Measurements from ENCODE around the gene KCTD20. TPM values are rescaled to one million over a fixed set of nuclear protein-coding genes. Genes with fewer than 3 reads are reported as not detected.

The KCTD20 gene
- total RNA-seq, 2 experiments from 2014 or later: 73.6 to 84.6 TPM

DNA sequence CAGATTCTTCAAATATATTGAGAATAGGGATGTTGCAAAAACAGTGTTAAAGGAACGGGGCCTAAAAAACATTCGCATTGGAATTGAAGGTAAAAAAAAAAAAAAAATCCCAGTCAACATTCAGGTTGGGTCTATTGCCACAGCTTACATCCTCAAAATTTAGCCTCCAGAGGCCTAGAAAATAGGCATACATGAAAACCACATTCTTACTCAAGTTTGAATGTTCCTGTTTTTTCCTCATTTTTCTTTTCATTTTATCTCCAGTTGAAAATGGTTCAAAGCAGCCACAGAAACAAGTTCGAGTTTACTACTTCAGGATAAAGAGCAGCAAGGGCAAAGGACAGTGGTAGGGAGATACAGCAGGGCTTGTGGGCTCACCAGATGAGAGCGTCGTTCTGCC, 41.9 kb downstream of the KCTD20 start:
- peaks cover 95% of the 10 kb centered on the region for H3K36me3 ChIP-seq (ENCODE audit: insufficient read depth, low read length)
- DNase-seq (ENCODE audit: low spot score): no peak
- no peak overlapping the region for H3K27ac ChIP-seq (ENCODE audit: low read depth, low read length, poor library complexity, severe bottlenecking)
- no peaks in the 10 kb centered on the region for H4K20me1 ChIP-seq (ENCODE audit: insufficient read depth, low read length)
- no peak overlapping the region for H2AFZ ChIP-seq (ENCODE audit: low read length)
- no peak overlapping the region for H3K4me2 ChIP-seq (ENCODE audit: low read length)
- H3K9me3 ChIP-seq (ENCODE audit: low read length): no peaks in the 10 kb centered on the region
- POLR2A ChIA-PET: interaction anchor here (0.6 kb wide), 1 partner anchor 37 kb away, joined by 3 read pairs; no protein-coding TSS in a partner anchor
- intact Hi-C loops (cut with micrococcal nuclease; ENCODE audit: unreplicated experiment): no loop called here
- no peaks in the 10 kb centered on the region for H3K9me2 ChIP-seq (ENCODE audit: insufficient read depth, low read length)
- BruUV-seq (replicated peaks): no TSS peak
- no peak overlapping the region for H3K4me3 ChIP-seq (ENCODE audit: low read depth, low read length, poor library complexity, severe bottlenecking)
- no peaks in the 10 kb centered on the region for H3K79me2 ChIP-seq (ENCODE audit: insufficient read depth, low read depth, low read length)
- no peak for TF ChIP-seq EZH2phosphoT487 (IDR thresholded peaks at IDR 0.05; ENCODE audit: borderline replicate concordance, low read depth, low read length)
- TF ChIP-seq, protein P1, sequence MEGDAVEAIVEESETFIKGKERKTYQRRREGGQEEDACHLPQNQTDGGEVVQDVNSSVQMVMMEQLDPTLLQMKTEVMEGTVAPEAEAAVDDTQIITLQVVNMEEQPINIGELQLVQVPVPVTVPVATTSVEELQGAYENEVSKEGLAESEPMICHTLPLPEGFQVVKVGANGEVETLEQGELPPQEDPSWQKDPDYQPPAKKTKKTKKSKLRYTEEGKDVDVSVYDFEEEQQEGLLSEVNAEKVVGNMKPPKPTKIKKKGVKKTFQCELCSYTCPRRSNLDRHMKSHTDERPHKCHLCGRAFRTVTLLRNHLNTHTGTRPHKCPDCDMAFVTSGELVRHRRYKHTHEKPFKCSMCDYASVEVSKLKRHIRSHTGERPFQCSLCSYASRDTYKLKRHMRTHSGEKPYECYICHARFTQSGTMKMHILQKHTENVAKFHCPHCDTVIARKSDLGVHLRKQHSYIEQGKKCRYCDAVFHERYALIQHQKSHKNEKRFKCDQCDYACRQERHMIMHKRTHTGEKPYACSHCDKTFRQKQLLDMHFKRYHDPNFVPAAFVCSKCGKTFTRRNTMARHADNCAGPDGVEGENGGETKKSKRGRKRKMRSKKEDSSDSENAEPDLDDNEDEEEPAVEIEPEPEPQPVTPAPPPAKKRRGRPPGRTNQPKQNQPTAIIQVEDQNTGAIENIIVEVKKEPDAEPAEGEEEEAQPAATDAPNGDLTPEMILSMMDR (conservative IDR thresholded peaks at IDR 0.05; ENCODE audit: low read length): no peak
- H3K4me1 ChIP-seq (ENCODE audit: insufficient read depth, low read length, poor library complexity, severe bottlenecking): no peaks in the 10 kb centered on the region
- CTCF ChIA-PET (ENCODE audit: unreplicated experiment): no interaction called here

DNA sequence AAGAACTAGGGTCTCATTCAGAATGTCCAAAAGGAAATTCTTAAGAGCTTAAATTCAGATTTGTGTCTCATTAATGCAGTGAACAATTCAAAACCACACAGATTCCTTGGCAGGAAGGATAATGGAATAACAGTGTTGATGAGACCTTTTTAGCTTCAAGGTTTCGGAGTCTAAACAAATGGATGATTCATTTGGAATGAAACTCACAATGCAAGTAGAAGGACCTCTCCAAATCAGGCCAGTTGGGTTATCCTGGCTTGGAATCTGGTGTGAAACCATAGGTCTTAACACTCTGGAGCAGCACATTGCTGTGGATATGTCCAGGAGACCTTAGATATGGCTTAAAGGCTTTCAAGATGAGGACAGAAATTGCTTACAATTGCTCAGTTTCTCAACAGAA, 44.9 kb downstream of the KCTD20 start:
- Histone ChIP-seq H3K4me3 (ENCODE audit: low read depth, low read length, poor library complexity, severe bottlenecking) (no peak overlapping the region), H3K36me3 (ENCODE audit: insufficient read depth, low read length) (peaks cover 86% of the 10 kb centered on the region), H3K9me2 (ENCODE audit: insufficient read depth, low read length) (no peaks in the 10 kb centered on the region), H3K79me2 (ENCODE audit: insufficient read depth, low read depth, low read length) (no peaks in the 10 kb centered on the region), H3K4me1 (ENCODE audit: insufficient read depth, low read length, poor library complexity, severe bottlenecking) (no peaks in the 10 kb centered on the region), H3K4me2 (ENCODE audit: low read length) (no peak overlapping the region), H3K9me3 (ENCODE audit: low read length) (no peaks in the 10 kb centered on the region), H4K20me1 (ENCODE audit: insufficient read depth, low read length) (no peaks in the 10 kb centered on the region), H2AFZ (ENCODE audit: low read length) (no peak overlapping the region), H3K27ac (ENCODE audit: low read depth, low read length, poor library complexity, severe bottlenecking) (no peak overlapping the region)
- no peak for DNase-seq (ENCODE audit: low spot score)
- TF ChIP-seq, protein P1 (conservative IDR thresholded peaks at IDR 0.05; ENCODE audit: low read length): no peak
- TF ChIP-seq EZH2phosphoT487 (IDR thresholded peaks at IDR 0.05; ENCODE audit: borderline replicate concordance, low read depth, low read length): no peak
- intact Hi-C loops (cut with micrococcal nuclease; ENCODE audit: unreplicated experiment): no loop called here
- ChIA-PET POLR2A (interaction anchor here (0.9 to 1.7 kb wide), 5 partner anchors 9 to 65 kb away, joined by 3 read pairs; no protein-coding TSS in a partner anchor), CTCF (ENCODE audit: unreplicated experiment) (no interaction called here)
- no TSS peak for BruUV-seq (replicated peaks)

DNA sequence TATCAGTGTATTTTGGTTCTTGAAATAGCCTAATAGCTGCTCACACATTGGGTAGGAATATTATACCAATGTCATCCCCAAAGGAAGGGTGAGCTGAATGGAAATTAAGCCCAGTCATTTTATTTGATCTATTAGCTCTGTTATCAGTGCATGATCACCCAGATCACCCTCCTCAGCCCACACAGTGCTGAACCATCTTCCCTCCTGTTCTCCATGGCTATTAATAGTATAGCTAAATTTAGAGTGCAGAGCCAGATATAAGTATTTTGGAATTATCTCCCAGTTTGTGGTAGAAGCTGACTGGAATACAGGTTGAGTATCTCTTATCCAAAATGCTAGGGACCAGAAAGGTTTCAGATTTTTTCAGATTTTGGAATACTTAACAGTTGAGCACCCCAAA, 45.4 kb downstream of the KCTD20 start:
- H2AFZ ChIP-seq (ENCODE audit: low read length): no peak overlapping the region
- H3K9me3 ChIP-seq (ENCODE audit: low read length): no peaks in the 10 kb centered on the region
- no peak for DNase-seq (ENCODE audit: low spot score)
- H3K79me2 ChIP-seq (ENCODE audit: insufficient read depth, low read depth, low read length): no peaks in the 10 kb centered on the region
- ChIA-PET POLR2A (interaction anchor here (0.6 to 1.7 kb wide), 8 partner anchors 10 to 1140 kb away, joined by 3 to 5 read pairs (median 3); no protein-coding TSS in a partner anchor), CTCF (ENCODE audit: unreplicated experiment) (no interaction called here)
- no peak overlapping the region for H3K27ac ChIP-seq (ENCODE audit: low read depth, low read length, poor library complexity, severe bottlenecking)
- intact Hi-C loops (cut with micrococcal nuclease; ENCODE audit: unreplicated experiment): no loop called here
- H3K36me3 ChIP-seq (ENCODE audit: insufficient read depth, low read length): peaks cover 83% of the 10 kb centered on the region
- BruUV-seq (replicated peaks): no TSS peak
- TF ChIP-seq EZH2phosphoT487 (IDR thresholded peaks at IDR 0.05; ENCODE audit: borderline replicate concordance, low read depth, low read length): no peak
- TF ChIP-seq, protein P1 (conservative IDR thresholded peaks at IDR 0.05; ENCODE audit: low read length): no peak
- H4K20me1 ChIP-seq (ENCODE audit: insufficient read depth, low read length): no peaks in the 10 kb centered on the region
- H3K4me2 ChIP-seq (ENCODE audit: low read length): no peak overlapping the region
- H3K9me2 ChIP-seq (ENCODE audit: insufficient read depth, low read length): no peaks in the 10 kb centered on the region
- no peak overlapping the region for H3K4me3 ChIP-seq (ENCODE audit: low read depth, low read length, poor library complexity, severe bottlenecking)
- H3K4me1 ChIP-seq (ENCODE audit: insufficient read depth, low read length, poor library complexity, severe bottlenecking): no peaks in the 10 kb centered on the region

Data from OCI-LY7 (cell line).